Natural killer cell treated with Interleukin-12 subunit alpha and Interleukin-12 subunit beta and Interleukin-15 and Interleukin-18, amount 100 ng/mL, for 72 hours (primary cell): ENCODE measurements around the gene CALHM4. TPM values are rescaled to one million over a fixed set of nuclear protein-coding genes. Genes with fewer than 3 reads are reported as not detected.
"Not testable (repeated sequence)": the region's sequence is repeated elsewhere in the genome, so short reads cannot be mapped to it uniquely, and the experiment has no call there.

Source experiments
- ATAC-seq, 2 donors: fragments of 150-1000 bp; cut with Tn5 transposase in 1 of 2; sonication (Bioruptor Pico), chemical (Tn5 transposase) in 1 of 2; 2 replicates each; pipeline ENCODE4 v1.10.0; 2021
- DNase-seq: peaks from one replicate; pipeline ENCODE4 v3.0.0; 2022; ENCODE audit warnings: low spot score
- H3K27ac Mint-ChIP-seq, 2 donors: 1 replicate in 1 of 2; 2 replicates in 1 of 2; pipeline ENCODE4 v1.8.0; 2022; ENCODE audit warnings: mixed read lengths in 2 of 2, mild to moderate bottlenecking in 1 of 2, moderate library complexity in 1 of 2
- H3K27me3 Mint-ChIP-seq, 2 donors: 1 replicate in 1 of 2; 2 replicates in 1 of 2; pipeline ENCODE4 v1.8.0; 2022; ENCODE audit warnings: mixed read lengths in 2 of 2
- H3K36me3 Mint-ChIP-seq: one replicate; pipeline ENCODE4 v1.8.0; 2022; ENCODE audit warnings: mixed read lengths
- H3K4me1 Mint-ChIP-seq, 2 donors: 1 replicate in 1 of 2; 2 replicates in 1 of 2; pipeline ENCODE4 v1.8.0; 2022; ENCODE audit warnings: low read depth in 2 of 2, mixed read lengths in 2 of 2, mild to moderate bottlenecking in 1 of 2
- H3K4me3 Mint-ChIP-seq: one replicate; pipeline ENCODE4 v1.8.0; 2022; ENCODE audit warnings: mixed read lengths
- H3K9me3 Mint-ChIP-seq: 2 replicates; pipeline ENCODE4 v1.8.0; 2022; ENCODE audit warnings: mixed read lengths
- total RNA-seq, 2 donors: library from RNA; stranded (reverse); gene quantifications; one replicate each; pipeline ENCODE4 v1.2.3, GENCODE V29; 2022

The CALHM4 gene
- total RNA-seq, 2 donors from 2014 or later = not detected

DNA sequence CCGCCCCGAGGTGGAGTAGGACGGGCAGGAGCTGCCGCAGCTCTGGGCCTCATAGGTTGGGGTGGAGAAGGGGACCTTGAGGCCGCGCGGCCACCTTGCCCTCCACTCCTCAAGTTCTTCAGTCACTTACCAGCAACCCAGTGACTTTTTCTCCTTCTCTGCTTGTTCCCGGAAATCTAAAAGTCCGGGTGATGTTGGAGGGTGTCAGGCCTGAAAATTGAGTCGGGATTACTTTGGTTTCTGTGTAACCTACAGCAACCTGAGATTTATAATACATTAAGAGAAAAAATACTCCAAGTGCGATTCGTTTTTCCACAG is 18.1 kb downstream of the CALHM4 start:
- peaks cover 0 to 4% of the 10 kb centered on the region in 2 donors for H3K27me3 Mint-ChIP-seq
- DNase-seq (no peak), ATAC-seq (no peak)
- H3K9me3 Mint-ChIP-seq = no peaks in the 10 kb centered on the region
- peaks cover 33 to 53% of the 10 kb centered on the region in 2 donors for H3K4me1 Mint-ChIP-seq
- H3K27ac Mint-ChIP-seq = peak overlapping the region; percentile 97 to 100
- H3K4me3 Mint-ChIP-seq = peak overlapping the region; percentile 100
- peaks cover 11% of the 10 kb centered on the region for H3K36me3 Mint-ChIP-seq

DNA sequence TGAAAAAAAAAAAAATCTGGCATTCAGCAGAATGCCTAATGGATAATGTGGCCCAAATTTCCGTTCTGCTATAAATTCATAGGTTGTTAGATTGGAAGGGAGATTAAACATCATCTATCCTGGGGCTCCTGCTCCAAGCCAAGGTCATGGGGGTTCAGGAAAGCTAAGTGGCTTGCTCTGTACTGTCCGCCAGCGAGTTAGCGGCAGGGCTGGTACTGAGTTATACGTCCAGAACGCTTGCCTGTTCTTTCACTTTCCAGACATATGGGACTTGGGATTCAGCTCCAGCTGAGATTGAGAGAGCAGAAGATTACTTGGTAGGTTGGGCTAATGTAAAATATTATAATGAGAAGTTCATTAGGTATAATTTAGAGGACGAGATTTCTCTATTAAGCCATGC is 18.6 kb downstream of the CALHM4 start:
- Mint-ChIP-seq H3K27ac (peak overlapping the region; percentile 97 to 100), H3K27me3 (peaks cover 0 to 4% of the 10 kb centered on the region in 2 donors), H3K4me3 (peak overlapping the region; percentile 100), H3K9me3 (no peaks in the 10 kb centered on the region), H3K4me1 (peaks cover 33 to 53% of the 10 kb centered on the region in 2 donors), H3K36me3 (peaks cover 13% of the 10 kb centered on the region)
- no peak for ATAC-seq
- DNase-seq = no peak

DNA sequence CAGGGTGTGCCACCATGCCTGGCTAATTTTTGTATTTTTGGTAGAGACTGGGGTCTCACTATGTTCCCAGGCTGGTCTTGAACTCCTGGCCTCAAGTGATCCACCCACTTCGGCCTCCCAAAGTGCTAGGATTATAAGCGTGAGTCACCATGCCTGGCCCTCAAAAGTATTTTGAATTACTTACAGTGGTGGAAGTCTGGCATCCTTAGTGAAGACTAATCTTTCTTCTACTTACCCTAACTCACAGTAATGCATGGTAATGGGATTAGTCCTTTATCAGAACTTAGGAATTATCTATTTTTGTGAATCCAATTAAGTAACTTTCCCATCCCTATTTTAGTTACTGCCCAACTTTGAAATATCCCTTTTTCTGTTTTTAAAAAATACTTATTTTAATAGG is 21.7 kb downstream of the CALHM4 start:
- Mint-ChIP-seq H3K4me1 (peaks cover 37 to 53% of the 10 kb centered on the region in 2 donors), H3K27me3 (no peaks in the 10 kb centered on the region), H3K4me3 (no peak overlapping the region), H3K36me3 (peaks cover 20% of the 10 kb centered on the region), H3K9me3 (no peaks in the 10 kb centered on the region), H3K27ac (no peak overlapping the region)
- DNase-seq (no peak), ATAC-seq (no peak)

DNA sequence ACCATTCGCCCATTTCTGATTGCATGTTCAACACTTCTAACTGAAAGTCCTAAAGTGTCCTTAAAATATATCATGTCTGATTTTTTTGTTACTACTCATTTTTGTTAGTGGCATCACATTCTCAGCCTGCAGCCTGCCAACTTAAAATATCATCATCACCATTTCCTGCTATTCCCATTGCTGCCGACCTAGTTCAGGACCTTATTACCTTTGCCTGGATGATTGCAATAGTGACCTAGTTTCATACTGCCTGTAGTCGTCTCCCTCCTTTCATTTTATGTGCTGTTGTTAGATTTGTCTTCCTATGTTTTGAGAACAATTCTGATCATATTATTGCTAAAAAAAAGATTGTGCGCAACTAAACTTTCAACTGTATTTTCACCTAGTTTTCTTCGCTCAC is 23.9 kb downstream of the CALHM4 start:
- Mint-ChIP-seq H3K4me1 (peaks cover 28 to 38% of the 10 kb centered on the region in 2 donors), H3K27ac (no peak overlapping the region), H3K9me3 (no peaks in the 10 kb centered on the region), H3K27me3 (no peaks in the 10 kb centered on the region), H3K4me3 (no peak overlapping the region), H3K36me3 (peaks cover 22% of the 10 kb centered on the region)
- DNase-seq (no peak), ATAC-seq (no peak)

DNA sequence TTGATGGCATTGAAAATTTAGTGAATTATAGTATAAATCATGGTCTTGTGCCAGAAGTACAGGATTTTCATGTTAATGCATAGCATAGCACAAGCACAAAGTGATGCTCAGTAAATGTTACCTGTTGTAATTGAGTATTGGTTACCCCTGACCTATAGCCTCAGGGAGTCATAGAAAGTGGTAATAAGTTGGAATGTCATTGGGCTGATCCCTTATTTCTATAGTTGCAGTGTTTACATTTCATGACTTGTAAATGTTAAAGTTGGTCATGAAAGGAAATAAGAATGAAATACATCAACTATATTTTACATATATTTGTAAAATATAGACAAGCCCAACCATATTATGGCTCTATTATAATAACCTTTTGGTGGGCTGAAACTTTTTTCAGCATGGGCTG is 24.8 kb downstream of the CALHM4 start:
- H3K4me1 Mint-ChIP-seq = peaks cover 24 to 29% of the 10 kb centered on the region in 2 donors
- H3K9me3 Mint-ChIP-seq = no peaks in the 10 kb centered on the region
- H3K27ac Mint-ChIP-seq = no peak overlapping the region
- H3K36me3 Mint-ChIP-seq = peaks cover 27% of the 10 kb centered on the region
- DNase-seq = no peak
- no peak for ATAC-seq
- H3K27me3 Mint-ChIP-seq = no peaks in the 10 kb centered on the region
- H3K4me3 Mint-ChIP-seq = no peak overlapping the region

DNA sequence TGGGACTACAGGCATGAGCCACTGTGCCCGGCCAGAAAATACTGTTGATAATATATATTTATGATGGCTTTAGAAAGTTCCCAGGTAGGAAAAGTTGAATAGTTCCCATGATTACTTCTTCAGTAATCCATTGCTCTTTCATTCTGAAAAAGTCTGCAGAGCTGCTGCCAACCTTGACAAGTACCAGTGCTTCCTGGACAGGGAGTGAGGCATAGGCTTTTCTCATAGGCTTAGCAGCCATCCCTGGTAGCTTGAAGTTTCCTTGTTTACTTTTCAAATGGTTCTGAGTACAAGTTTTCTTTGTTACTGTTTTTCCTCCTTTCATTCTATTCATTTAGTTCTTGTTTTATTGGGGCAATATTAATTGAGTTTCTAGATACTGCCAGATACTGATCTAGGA is 25.6 kb downstream of the CALHM4 start:
- Mint-ChIP-seq H3K27me3 (no peaks in the 10 kb centered on the region), H3K4me3 (no peak overlapping the region), H3K27ac (no peak overlapping the region), H3K36me3 (peaks cover 23% of the 10 kb centered on the region), H3K4me1 (peaks cover 21% of the 10 kb centered on the region in 2 donors), H3K9me3 (no peaks in the 10 kb centered on the region)
- DNase-seq (no peak), ATAC-seq (no peak)

DNA sequence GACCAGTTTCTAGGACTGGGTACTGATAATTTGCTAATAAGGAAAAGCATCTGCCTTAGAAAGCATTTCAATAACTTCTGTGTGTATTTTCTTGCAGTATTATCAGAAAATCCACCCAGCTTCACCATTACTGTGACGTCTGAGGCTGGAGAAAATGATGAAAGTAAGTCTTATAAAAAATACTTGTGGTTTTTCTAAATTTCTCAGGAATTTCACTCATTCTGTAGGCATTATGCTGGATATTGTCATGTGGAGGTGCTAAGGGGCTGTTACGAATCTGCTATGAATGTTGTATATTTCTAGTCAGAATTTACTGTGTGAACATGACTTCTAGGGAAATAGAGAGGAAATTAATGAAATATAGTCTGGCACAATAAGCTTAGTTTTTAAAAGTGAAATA is 26.6 kb downstream of the CALHM4 start:
- Mint-ChIP-seq H3K36me3 (peaks cover 23% of the 10 kb centered on the region), H3K27me3 (no peaks in the 10 kb centered on the region), H3K27ac (no peak overlapping the region), H3K4me1 (peaks cover 16% of the 10 kb centered on the region in 2 donors), H3K9me3 (no peaks in the 10 kb centered on the region), H3K4me3 (no peak overlapping the region)
- ATAC-seq (no peak), DNase-seq (no peak)

DNA sequence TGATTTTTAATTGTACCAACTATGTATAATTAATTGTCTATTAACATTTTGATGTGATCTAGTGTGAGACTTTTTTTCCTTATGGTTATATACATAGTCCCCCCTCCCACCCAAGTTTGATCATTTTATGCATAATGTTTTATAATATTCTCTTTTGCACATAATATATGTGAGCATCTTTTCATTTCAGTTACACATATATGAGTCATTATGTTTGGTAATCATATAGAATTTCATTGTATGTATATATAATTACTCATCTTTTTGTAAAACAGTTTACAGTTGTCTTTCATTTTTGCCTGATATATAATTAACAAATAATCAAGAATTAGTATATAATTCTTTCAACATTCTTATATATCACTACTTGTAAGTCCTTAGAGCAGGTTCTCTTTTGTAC is 32.7 kb downstream of the CALHM4 start:
- Mint-ChIP-seq H3K4me3 (no peak overlapping the region), H3K4me1 (peaks cover 0 to 3% of the 10 kb centered on the region in 2 donors), H3K27ac (no peak overlapping the region), H3K36me3 (peaks cover 24% of the 10 kb centered on the region), H3K27me3 (no peaks in the 10 kb centered on the region), H3K9me3 (no peaks in the 10 kb centered on the region)
- no peak for DNase-seq
- ATAC-seq = no peak

DNA sequence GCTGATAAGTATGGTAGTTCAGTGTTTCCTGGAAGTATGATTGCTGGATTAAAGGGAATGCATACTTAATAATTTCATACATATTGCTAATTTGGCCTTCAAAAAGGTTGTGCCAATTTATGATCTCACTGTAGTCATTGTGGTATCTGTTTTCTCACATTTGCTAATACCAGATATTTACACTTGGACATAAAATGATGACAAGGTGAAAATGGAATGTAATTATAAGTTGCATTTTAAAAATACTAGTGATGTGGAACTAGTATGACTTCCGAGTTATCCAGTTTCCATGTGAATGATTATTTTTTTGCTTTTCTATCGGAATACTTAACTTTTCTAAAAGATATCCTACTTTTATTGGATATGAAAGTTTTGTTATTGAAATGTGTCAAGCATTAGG is 33.2 kb downstream of the CALHM4 start:
- H3K4me1 Mint-ChIP-seq = peaks cover 0 to 3% of the 10 kb centered on the region in 2 donors
- H3K27ac Mint-ChIP-seq = no peak overlapping the region
- DNase-seq (no peak), ATAC-seq (no peak)
- H3K9me3 Mint-ChIP-seq = no peaks in the 10 kb centered on the region
- H3K4me3 Mint-ChIP-seq = no peak overlapping the region
- peaks cover 29% of the 10 kb centered on the region for H3K36me3 Mint-ChIP-seq
- H3K27me3 Mint-ChIP-seq = no peaks in the 10 kb centered on the region

DNA sequence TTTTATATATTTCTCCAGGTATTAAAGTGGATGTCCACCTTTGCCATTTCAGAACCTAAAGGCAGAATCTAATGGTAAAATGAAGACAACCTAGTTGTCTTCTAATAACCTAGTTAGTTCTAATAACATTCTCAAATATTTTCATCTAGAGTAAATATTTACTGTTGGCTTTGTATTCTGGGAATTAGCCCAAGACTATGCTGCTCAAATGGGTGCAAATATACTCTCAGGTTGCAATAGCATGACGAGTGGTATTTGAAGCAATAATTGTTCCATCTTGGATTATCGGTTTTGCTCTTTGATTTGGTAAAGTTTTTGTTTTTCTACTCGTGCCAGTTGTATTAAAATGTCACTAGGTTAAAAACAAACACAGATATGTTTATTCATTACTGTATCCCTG is 41.7 kb downstream of the CALHM4 start:
- no peaks in the 10 kb centered on the region for H3K4me1 Mint-ChIP-seq
- no peaks in the 10 kb centered on the region for H3K9me3 Mint-ChIP-seq
- no peaks in the 10 kb centered on the region for H3K27me3 Mint-ChIP-seq
- no peak for ATAC-seq
- peaks cover 13% of the 10 kb centered on the region for H3K36me3 Mint-ChIP-seq
- no peak overlapping the region for H3K27ac Mint-ChIP-seq
- DNase-seq = no peak
- H3K4me3 Mint-ChIP-seq = no peak overlapping the region

DNA sequence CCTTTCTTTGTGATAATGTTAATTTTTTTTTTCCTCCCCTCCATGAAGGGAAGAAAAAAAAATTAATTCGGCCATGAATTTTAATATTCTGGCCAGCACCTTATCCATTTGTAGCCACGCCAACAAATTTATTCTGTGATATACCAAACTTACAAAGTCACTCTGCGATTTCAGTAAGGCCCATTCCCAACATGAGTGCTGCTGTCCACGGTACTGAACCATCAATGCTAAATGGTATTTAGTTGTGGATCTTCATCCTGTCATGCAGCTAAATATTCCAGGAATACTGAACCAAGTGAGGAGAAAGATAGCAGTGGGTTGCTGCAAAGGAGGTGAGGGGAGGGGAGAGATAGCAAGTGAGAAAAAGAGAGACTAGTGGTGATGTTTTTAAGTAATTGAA is 43.3 kb downstream of the CALHM4 start:
- no peak for ATAC-seq
- DNase-seq = no peak
- no peaks in the 10 kb centered on the region for H3K4me1 Mint-ChIP-seq
- no peaks in the 10 kb centered on the region for H3K9me3 Mint-ChIP-seq
- no peaks in the 10 kb centered on the region for H3K27me3 Mint-ChIP-seq
- H3K4me3 Mint-ChIP-seq = no peak overlapping the region
- H3K27ac Mint-ChIP-seq = no peak overlapping the region
- peaks cover 6% of the 10 kb centered on the region for H3K36me3 Mint-ChIP-seq

DNA sequence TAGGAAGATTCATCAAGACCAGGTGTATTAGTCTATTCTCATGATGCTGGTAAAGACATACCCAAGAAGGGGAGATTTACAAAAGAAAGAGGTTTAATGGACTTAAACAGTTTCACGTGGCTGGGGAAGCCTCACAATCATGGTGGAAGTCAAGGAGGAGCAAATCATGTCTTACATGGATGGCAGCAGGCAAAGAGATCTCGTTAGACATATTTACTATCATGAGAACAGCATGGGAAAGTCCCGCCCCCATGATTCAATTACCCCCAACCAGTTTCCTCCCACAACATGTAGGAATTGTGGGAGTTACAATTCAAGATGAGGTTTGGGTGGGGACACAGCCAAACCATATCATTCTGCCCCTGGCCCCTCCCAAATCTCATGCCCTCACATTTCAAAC is 50.4 kb downstream of the CALHM4 start:
- H3K27ac Mint-ChIP-seq, H3K4me1 Mint-ChIP-seq: not testable (repeated sequence)
- peaks cover 26% of the 10 kb centered on the region for H3K36me3 Mint-ChIP-seq

DNA sequence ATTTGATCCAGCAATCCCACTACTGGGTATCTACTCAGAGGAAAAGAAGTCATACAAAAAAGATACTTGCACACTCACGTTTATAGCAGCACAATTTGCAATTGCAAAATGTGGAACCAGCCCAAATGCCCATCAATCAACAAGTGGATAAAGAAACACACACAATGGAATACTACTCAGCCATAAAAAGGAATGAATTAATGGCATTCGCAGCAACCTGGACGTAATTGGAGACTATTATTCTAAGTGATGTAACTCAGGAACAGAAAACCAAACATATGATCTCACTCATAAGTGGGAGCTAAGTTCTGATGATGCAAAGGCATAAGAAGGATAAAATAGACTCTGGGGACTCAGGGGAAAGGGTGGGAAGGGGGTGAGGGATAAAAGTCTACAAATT is 51.3 kb downstream of the CALHM4 start:
- H3K27me3 Mint-ChIP-seq, DNase-seq, H3K4me3 Mint-ChIP-seq: not testable (repeated sequence)

More for the DNA sequence above, 50.4 kb downstream of the CALHM4 start:
- not testable (repeated sequence) for DNase-seq, H3K4me3 Mint-ChIP-seq, ATAC-seq, H3K27me3 Mint-ChIP-seq, H3K9me3 Mint-ChIP-seq

DNA sequence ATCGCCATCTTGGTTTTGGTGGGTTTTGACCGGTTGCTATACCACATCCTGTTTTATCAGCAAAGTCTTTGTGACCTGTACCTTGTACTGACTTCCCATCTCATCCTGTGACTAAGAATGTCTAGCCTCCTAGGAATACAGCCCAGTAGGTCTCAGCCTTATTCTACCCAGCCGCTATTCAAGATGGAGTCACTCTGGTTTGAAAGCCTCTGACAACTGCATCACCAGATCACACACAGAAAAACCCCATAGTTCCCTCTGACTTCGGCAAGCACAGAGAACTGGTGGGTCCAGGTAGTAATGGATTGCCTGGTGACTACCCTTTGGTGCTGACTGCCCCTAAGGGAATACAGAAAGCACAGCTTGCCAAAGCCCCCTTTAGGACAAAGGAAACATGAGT is 52.4 kb downstream of the CALHM4 start:
- Mint-ChIP-seq H3K36me3 (peaks cover 26% of the 10 kb centered on the region), H3K27ac (no peak overlapping the region), H3K4me1 (no peaks in the 10 kb centered on the region), H3K9me3 (peaks cover 3% of the 10 kb centered on the region), H3K4me3 (no peak overlapping the region), H3K27me3 (peaks cover 2 to 4% of the 10 kb centered on the region in 2 donors)
- no peak for DNase-seq
- ATAC-seq = no peak

More for the DNA sequence above, 51.3 kb downstream of the CALHM4 start:
- not testable (repeated sequence) for H3K4me1 Mint-ChIP-seq, H3K27ac Mint-ChIP-seq, ATAC-seq, H3K9me3 Mint-ChIP-seq
- H3K36me3 Mint-ChIP-seq = peaks cover 26% of the 10 kb centered on the region
